ENCODE measurements around the gene SLC46A1.

- TF ChIP-seq SUZ12 (IDR thresholded peaks at IDR 0.05) (no peak), FOXK2 (IDR thresholded peaks at IDR 0.05) (no peak), TARDBP (IDR thresholded peaks at IDR 0.05) (no peak), NFRKB (IDR thresholded peaks at IDR 0.05) (no peak)
These were observed 40.5 kb downstream of the SLC46A1 start for GRCh38 chr17:28365487-28365886.

All from HEK293T (cell line).